HepG2 (cell line): Measurements from ENCODE around the gene NOL4L. TPM values are rescaled to one million over a fixed set of nuclear protein-coding genes. Genes with fewer than 3 reads are reported as not detected.

ENCODE experiments used
- ATAC-seq: fragments of 200-7000 bp; cut with Tn5 transposase; 3 replicates; pipeline ENCODE4 v1.9.1; 2020; ENCODE audit warnings: mild to moderate bottlenecking, moderate library complexity
- BruUV-seq: library from RNA; stranded (reverse); fragments of 400-500 nt; replicated peaks from 2 replicates; lab custom pipeline; 2021; lab: Mats Ljungman, UMichigan
- CTCF ChIA-PET: fragments of 300-600 bp; formaldehyde crosslinking; extraction: SDS; loops from one replicate; lab custom pipeline; 2021; ENCODE audit warnings: low total read pairs, inconsistent platforms, low intra/inter-chr PET ratio; lab: Yijun Ruan, JAX
- POLR2A ChIA-PET: fragments of 350-600 bp; sonication (Branson Sonifier 250); formaldehyde crosslinking; loops from one replicate; lab custom pipeline; 2020; ENCODE audit warnings: antibody characterized with exemption, inconsistent platforms; lab: Yijun Ruan, JAX
- DNase-seq: peaks from one replicate; pipeline ENCODE4 v3.0.0-alpha.2; 2015; ENCODE audit warnings: low spot score
- FAIRE-seq: peaks from 3 replicates; lab custom pipeline; 2011; peaks lifted over from hg19 to GRCh38; lab: Jason Lieb, UNC
- H2AFZ ChIP-seq: one replicate; pipeline ENCODE4 v1.6.1; 2011; ENCODE audit warnings: low read length, inconsistent platforms
- H3K27ac ChIP-seq: fragments of 300-600 bp; 3 replicates; pipeline ENCODE4 v1.8.0; 2011; ENCODE audit warnings: mixed run types, mild to moderate bottlenecking, mixed read lengths, low read length, inconsistent platforms; ENCODE audit not compliant: insufficient read depth; ENCODE audit errors: extremely low read length
- H3K27me3 ChIP-seq, 2 experiments: fragments of 200-600 bp in 1 of 2; 2 replicates in 1 of 2; 3 replicates in 1 of 2; pipeline versions ENCODE4 v1.6.0 to v1.8.0; 2011; ENCODE audit warnings: low read length in 2 of 2, mild to moderate bottlenecking in 2 of 2, moderate library complexity in 2 of 2, inconsistent platforms in 1 of 2; ENCODE audit not compliant: insufficient read depth in 2 of 2, control insufficient read depth in 1 of 2
- H3K36me3 ChIP-seq, 2 experiments: fragments of 200-600 bp in 1 of 2; replicated peaks in 1 of 2; 2 replicates in 1 of 2; 3 replicates in 1 of 2; pipeline versions ENCODE4 v1.5.1 to v1.8.0; 2011; ENCODE audit warnings: low read length in 2 of 2, inconsistent platforms in 1 of 2; ENCODE audit not compliant: insufficient read depth in 2 of 2, control insufficient read depth in 1 of 2
- H3K4me1 ChIP-seq: 2 replicates; pipeline ENCODE4 v1.5.1; 2012; ENCODE audit warnings: low read length, inconsistent platforms; ENCODE audit not compliant: insufficient read depth
- H3K4me2 ChIP-seq: 2 replicates; pipeline ENCODE4 v1.6.0; 2011; ENCODE audit warnings: low read depth, low read length, inconsistent platforms
- H3K4me3 ChIP-seq, 3 experiments: fragments of 200-600 bp in 1 of 3; sonication (generic), shearing (Covaris generic) in 1 of 3; replicated peaks in 1 of 3; 2 replicates each; pipeline ENCODE4 v1.5.1; 2011 to 2016; ENCODE audit warnings: low read length in 3 of 3, inconsistent platforms in 2 of 3, low read depth in 2 of 3, mild to moderate bottlenecking in 2 of 3, control low read depth in 1 of 3, mixed read lengths in 1 of 3; ENCODE audit not compliant: insufficient read depth in 1 of 3
- H3K79me2 ChIP-seq: one replicate; pipeline ENCODE4 v1.6.1; 2011; ENCODE audit warnings: low read length, inconsistent platforms; ENCODE audit not compliant: insufficient read depth
- H3K9ac ChIP-seq: 2 replicates; pipeline ENCODE4 v1.6.0; 2011; ENCODE audit warnings: mild to moderate bottlenecking, low read depth, low read length, inconsistent platforms; ENCODE audit not compliant: insufficient read depth
- H3K9me3 ChIP-seq: 2 replicates; pipeline ENCODE4 v1.5.1; 2012; ENCODE audit warnings: mild to moderate bottlenecking, low read length
- H4K20me1 ChIP-seq: 2 replicates; pipeline ENCODE4 v1.6.0; 2011; ENCODE audit warnings: inconsistent platforms, mild to moderate bottlenecking, low read length, moderate library complexity; ENCODE audit not compliant: insufficient read depth
- EHMT2 ChIP-seq: fragments of 200-600 bp; sonication (generic); IDR thresholded peaks from 2 replicates; pipeline ENCODE4 v1.7.0; 2017; ENCODE audit warnings: antibody characterized with exemption, low read depth, low read length, borderline replicate concordance
- RORA ChIP-seq: sonication (generic); formaldehyde crosslinking; IDR thresholded peaks from 2 replicates; pipeline ENCODE4 v1.5.0; 2020; ENCODE audit warnings: mild to moderate bottlenecking, missing genetic modification reagents, moderate library complexity
- SETDB1 ChIP-seq: sonication (generic); formaldehyde crosslinking; IDR thresholded peaks from 2 replicates; pipeline ENCODE4 v1.5.1; 2020; ENCODE audit warnings: missing genetic modification reagents, mild to moderate bottlenecking, borderline replicate concordance
- STAG1 ChIP-seq: sonication (generic); formaldehyde crosslinking; IDR thresholded peaks from 2 replicates; pipeline ENCODE4 v1.4.0; 2020; ENCODE audit warnings: missing genetic modification reagents
- TRAFD1 ChIP-seq: sonication (generic); formaldehyde crosslinking; IDR thresholded peaks from 2 replicates; pipeline ENCODE4 v1.5.1; 2020; ENCODE audit warnings: missing genetic modification reagents, mild to moderate bottlenecking, borderline replicate concordance
- ZNF10 ChIP-seq: sonication (generic); formaldehyde crosslinking; IDR thresholded peaks from 2 replicates; pipeline ENCODE4 v1.4.0; 2020; ENCODE audit warnings: mild to moderate bottlenecking, low read depth, missing genetic modification reagents, borderline replicate concordance
- ZNF33B ChIP-seq: sonication (generic); formaldehyde crosslinking; IDR thresholded peaks from 2 replicates; pipeline ENCODE4 v1.5.1; 2020; ENCODE audit warnings: mild to moderate bottlenecking, missing genetic modification reagents
- ZNF510 ChIP-seq: sonication (generic); formaldehyde crosslinking; IDR thresholded peaks from 2 replicates; pipeline ENCODE4 v1.4.0; 2020; ENCODE audit warnings: low read depth, mild to moderate bottlenecking, missing genetic modification reagents
- ZNF674 ChIP-seq: sonication (generic); formaldehyde crosslinking; IDR thresholded peaks from 2 replicates; pipeline ENCODE4 v1.5.0; 2020; ENCODE audit warnings: low read depth, mild to moderate bottlenecking, missing genetic modification reagents
- ZNF839 ChIP-seq: sonication (generic); formaldehyde crosslinking; IDR thresholded peaks from 2 replicates; pipeline ENCODE4 v1.4.0; 2020; ENCODE audit warnings: missing genetic modification reagents, mild to moderate bottlenecking, borderline replicate concordance
- WGBS: methylation state at CpG from one replicate; pipeline ENCODE4 v1.1.6; 2017; ENCODE audit warnings: low lambda C conversion rate; 5-methylcytosine and 5-hydroxymethylcytosine counted together
- in situ Hi-C: cut with HindIII; loops from 2 replicates; pipeline ENCODE4 v1.10.0; 2017; ENCODE audit warnings: low pct_unique_long_range_greater_than_20kb; ENCODE audit not compliant: extremely low pct_ligation_motif_present
- intact Hi-C: fragments of 100-400 bp; cut with micrococcal nuclease; formaldehyde crosslinking; loops from one replicate; pipeline ENCODE4 v1.10.0; 2022; ENCODE audit not compliant: unreplicated experiment
- polyA plus RNA-seq, 8 experiments: library from polyadenylated mRNA; depleted of rRNA in 3 of 8; stranded (reverse) in 7 of 8; unstranded in 1 of 8; fragments of >200 nt; fragmentation: Illumina TruSeq in 4 of 8; extraction: Trizol in 4 of 8; gene quantifications; 2 replicates each; pipeline versions ENCODE4 v1.2.1 to v1.2.3, GENCODE V29; 2011 to 2016; ENCODE audit warnings: low read depth in 4 of 8, missing spikeins in 1 of 8, mixed read lengths in 1 of 8; ENCODE audit not compliant: insufficient read depth in 1 of 8
- total RNA-seq, 5 experiments: library from RNA; depleted of rRNA; stranded (reverse); fragments of >200 nt; fragmentation: Illumina TruSeq; extraction: Trizol; gene quantifications; 2 replicates each; pipeline ENCODE4 v1.2.3, GENCODE V29; 2016; ENCODE audit warnings: low read depth in 1 of 5
- TF ChIP-seq, protein P1 (sequence below): sonication (generic); formaldehyde crosslinking; IDR thresholded peaks from 2 replicates; pipeline ENCODE4 v1.5.0; 2020; ENCODE audit warnings: missing genetic modification reagents, mild to moderate bottlenecking, borderline replicate concordance
- TF ChIP-seq, protein P2 (sequence below): sonication (generic); formaldehyde crosslinking; IDR thresholded peaks from 2 replicates; pipeline ENCODE4 v1.4.0; 2020; ENCODE audit warnings: mild to moderate bottlenecking, missing genetic modification reagents
- TF ChIP-seq, protein P3 (sequence below): sonication (generic); formaldehyde crosslinking; IDR thresholded peaks from 2 replicates; pipeline ENCODE4 v1.4.0; 2020; ENCODE audit warnings: missing genetic modification reagents
- TF ChIP-seq, protein P4 (sequence below): sonication (generic); formaldehyde crosslinking; IDR thresholded peaks from 2 replicates; pipeline ENCODE4 v1.4.0; 2020; ENCODE audit warnings: missing genetic modification reagents, mild to moderate bottlenecking, borderline replicate concordance

NOL4L gene
- total and polyA plus RNA-seq, 2 of the 13 experiments (the other 11 are each of a cell fraction or from before 2014, with no cell fraction given) = 16.6 to 35.4 TPM

- no peaks in the 10 kb centered on the region for H3K79me2 ChIP-seq
- no peaks in the 10 kb centered on the region for H4K20me1 ChIP-seq
- no peak overlapping the region for H3K27ac ChIP-seq
- no peak for ATAC-seq
- H3K4me3 ChIP-seq = no peak overlapping the region
- WGBS = 98% methylated on average over 6 of the region's 6 CpGs
- CTCF ChIA-PET = no interaction called here
- H2AFZ ChIP-seq = no peak overlapping the region
- TF ChIP-seq SETDB1 (CRISPR knock-in tag) (no peak), TRAFD1 (CRISPR knock-in tag) (no peak), ZNF10 (CRISPR knock-in tag) (no peak), ZNF510 (CRISPR knock-in tag) (no peak), STAG1 (CRISPR knock-in tag) (no peak), ZNF33B (CRISPR knock-in tag) (no peak), RORA (CRISPR knock-in tag) (no peak), EHMT2 (no peak), ZNF839 (0 out of 2 replicates have a peak, but pooled peaks have one; percentile 46), ZNF674 (CRISPR knock-in tag) (no peak)
- TF ChIP-seq, protein P1, sequence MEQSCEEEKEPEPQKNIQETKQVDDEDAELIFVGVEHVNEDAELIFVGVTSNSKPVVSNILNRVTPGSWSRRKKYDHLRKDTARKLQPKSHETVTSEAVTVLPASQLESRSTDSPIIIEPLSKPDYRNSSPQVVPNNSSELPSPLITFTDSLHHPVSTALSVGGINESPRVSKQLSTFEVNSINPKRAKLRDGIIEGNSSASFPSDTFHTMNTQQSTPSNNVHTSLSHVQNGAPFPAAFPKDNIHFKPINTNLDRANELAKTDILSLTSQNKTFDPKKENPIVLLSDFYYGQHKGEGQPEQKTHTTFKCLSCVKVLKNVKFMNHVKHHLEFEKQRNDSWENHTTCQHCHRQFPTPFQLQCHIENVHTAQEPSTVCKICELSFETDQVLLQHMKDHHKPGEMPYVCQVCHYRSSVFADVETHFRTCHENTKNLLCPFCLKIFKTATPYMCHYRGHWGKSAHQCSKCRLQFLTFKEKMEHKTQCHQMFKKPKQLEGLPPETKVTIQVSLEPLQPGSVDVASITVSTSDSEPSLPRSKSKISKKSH = 0 out of 2 replicates have a peak, but pooled peaks have one; percentile 44
- TF ChIP-seq, protein P2, sequence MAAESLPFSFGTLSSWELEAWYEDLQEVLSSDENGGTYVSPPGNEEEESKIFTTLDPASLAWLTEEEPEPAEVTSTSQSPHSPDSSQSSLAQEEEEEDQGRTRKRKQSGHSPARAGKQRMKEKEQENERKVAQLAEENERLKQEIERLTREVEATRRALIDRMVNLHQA = no peak
- TF ChIP-seq, protein P3, sequence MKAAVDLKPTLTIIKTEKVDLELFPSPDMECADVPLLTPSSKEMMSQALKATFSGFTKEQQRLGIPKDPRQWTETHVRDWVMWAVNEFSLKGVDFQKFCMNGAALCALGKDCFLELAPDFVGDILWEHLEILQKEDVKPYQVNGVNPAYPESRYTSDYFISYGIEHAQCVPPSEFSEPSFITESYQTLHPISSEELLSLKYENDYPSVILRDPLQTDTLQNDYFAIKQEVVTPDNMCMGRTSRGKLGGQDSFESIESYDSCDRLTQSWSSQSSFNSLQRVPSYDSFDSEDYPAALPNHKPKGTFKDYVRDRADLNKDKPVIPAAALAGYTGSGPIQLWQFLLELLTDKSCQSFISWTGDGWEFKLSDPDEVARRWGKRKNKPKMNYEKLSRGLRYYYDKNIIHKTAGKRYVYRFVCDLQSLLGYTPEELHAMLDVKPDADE (CRISPR knock-in tag) = no peak
- TF ChIP-seq, protein P4, sequence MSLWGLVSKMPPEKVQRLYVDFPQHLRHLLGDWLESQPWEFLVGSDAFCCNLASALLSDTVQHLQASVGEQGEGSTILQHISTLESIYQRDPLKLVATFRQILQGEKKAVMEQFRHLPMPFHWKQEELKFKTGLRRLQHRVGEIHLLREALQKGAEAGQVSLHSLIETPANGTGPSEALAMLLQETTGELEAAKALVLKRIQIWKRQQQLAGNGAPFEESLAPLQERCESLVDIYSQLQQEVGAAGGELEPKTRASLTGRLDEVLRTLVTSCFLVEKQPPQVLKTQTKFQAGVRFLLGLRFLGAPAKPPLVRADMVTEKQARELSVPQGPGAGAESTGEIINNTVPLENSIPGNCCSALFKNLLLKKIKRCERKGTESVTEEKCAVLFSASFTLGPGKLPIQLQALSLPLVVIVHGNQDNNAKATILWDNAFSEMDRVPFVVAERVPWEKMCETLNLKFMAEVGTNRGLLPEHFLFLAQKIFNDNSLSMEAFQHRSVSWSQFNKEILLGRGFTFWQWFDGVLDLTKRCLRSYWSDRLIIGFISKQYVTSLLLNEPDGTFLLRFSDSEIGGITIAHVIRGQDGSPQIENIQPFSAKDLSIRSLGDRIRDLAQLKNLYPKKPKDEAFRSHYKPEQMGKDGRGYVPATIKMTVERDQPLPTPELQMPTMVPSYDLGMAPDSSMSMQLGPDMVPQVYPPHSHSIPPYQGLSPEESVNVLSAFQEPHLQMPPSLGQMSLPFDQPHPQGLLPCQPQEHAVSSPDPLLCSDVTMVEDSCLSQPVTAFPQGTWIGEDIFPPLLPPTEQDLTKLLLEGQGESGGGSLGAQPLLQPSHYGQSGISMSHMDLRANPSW (CRISPR knock-in tag) = no peak
- TF ChIP-seq, all 625 proteins: peak for 2
- peaks cover 23% of the 10 kb centered on the region for H3K4me1 ChIP-seq
- POLR2A ChIA-PET = no interaction called here
- FAIRE-seq = no peak
- H3K9me3 ChIP-seq = no peaks in the 10 kb centered on the region
- H3K9ac ChIP-seq = no peak overlapping the region
- no peaks in the 10 kb centered on the region for H3K27me3 ChIP-seq
- intact Hi-C loops (no loop called here), in situ Hi-C loops (loop anchor here (5.0 to 25.0 kb wide), 2 partner anchors 135 to 245 kb away; partner anchors contain the start of gene DNMT3B)
- BruUV-seq = no TSS peak
- H3K36me3 ChIP-seq = peaks cover 9 to 10% of the 10 kb centered on the region in 2 experiments; a peak in 3 of 5 replicates
- no peak for DNase-seq
- H3K4me2 ChIP-seq = no peak overlapping the region
Measured at GRCh38 chr20:32517518-32517873, 67.6 kb downstream of the NOL4L start.
